ENCODE results near the gene CDH20.

DNA sequence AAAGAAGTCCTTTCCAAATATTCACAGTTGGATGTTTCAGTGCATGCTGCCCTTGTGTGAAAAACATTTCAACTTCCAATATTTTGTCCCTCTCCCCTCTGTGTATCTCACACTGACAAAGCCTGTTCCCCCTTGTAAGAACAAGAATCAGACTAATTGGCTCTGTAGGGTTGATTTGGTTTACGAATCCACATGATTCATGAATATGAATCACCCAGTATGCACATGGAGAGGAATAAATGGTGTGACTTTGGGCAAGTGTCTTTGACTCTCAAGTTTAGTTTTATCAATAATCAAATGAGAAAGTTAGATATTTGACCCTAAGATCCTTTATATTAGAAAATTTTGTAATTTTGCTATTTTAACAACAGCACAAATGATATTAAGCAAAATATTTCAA is 9.3 kb upstream of the CDH20 start:
- TF ChIP-seq, protein P1, sequence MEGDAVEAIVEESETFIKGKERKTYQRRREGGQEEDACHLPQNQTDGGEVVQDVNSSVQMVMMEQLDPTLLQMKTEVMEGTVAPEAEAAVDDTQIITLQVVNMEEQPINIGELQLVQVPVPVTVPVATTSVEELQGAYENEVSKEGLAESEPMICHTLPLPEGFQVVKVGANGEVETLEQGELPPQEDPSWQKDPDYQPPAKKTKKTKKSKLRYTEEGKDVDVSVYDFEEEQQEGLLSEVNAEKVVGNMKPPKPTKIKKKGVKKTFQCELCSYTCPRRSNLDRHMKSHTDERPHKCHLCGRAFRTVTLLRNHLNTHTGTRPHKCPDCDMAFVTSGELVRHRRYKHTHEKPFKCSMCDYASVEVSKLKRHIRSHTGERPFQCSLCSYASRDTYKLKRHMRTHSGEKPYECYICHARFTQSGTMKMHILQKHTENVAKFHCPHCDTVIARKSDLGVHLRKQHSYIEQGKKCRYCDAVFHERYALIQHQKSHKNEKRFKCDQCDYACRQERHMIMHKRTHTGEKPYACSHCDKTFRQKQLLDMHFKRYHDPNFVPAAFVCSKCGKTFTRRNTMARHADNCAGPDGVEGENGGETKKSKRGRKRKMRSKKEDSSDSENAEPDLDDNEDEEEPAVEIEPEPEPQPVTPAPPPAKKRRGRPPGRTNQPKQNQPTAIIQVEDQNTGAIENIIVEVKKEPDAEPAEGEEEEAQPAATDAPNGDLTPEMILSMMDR (IDR thresholded peaks at IDR 0.05) = no peak
- no peak for TF ChIP-seq POLR2A (IDR thresholded peaks at IDR 0.05)
- no peak for TF ChIP-seq EP300 (IDR thresholded peaks at IDR 0.05; ENCODE audit: low read depth)
- no peak for TF ChIP-seq POLR2AphosphoS5 (IDR thresholded peaks at IDR 0.05)

Data from transverse colon (tissue), 4 donors.